Parathyroid adenoma (tissue), 2 donors: ENCODE results near the gene MATK.

Source experiments
- H2AFZ ChIP-seq: fragments of 300-600 bp; sonication (generic); one replicate; pipeline ENCODE4 v1.7.0; 2017; ENCODE audit warnings: antibody characterized with exemption, mild to moderate bottlenecking
- H3K27ac ChIP-seq: fragments of 300-600 bp; sonication (generic); one replicate; pipeline ENCODE4 v1.7.0; 2017
- H3K27me3 ChIP-seq: fragments of 300-600 bp; sonication (generic); one replicate; pipeline ENCODE4 v1.7.0; 2017; ENCODE audit warnings: low read length; ENCODE audit not compliant: control insufficient read depth, insufficient read depth
- H3K36me3 ChIP-seq: fragments of 300-600 bp; sonication (generic); one replicate; pipeline ENCODE4 v1.7.0; 2017; ENCODE audit warnings: low read length; ENCODE audit not compliant: control insufficient read depth, insufficient read depth
- H3K4me1 ChIP-seq: fragments of 300-600 bp; sonication (generic); one replicate; pipeline ENCODE4 v1.7.0; 2017; ENCODE audit warnings: control low read depth
- H3K4me2 ChIP-seq: fragments of 300-600 bp; sonication (generic); one replicate; pipeline ENCODE4 v1.7.0; 2017; ENCODE audit warnings: low read length
- H3K4me3 ChIP-seq: fragments of 300-600 bp; sonication (generic); one replicate; pipeline ENCODE4 v1.7.0; 2017; ENCODE audit warnings: low read depth, low read length
- H3K79me2 ChIP-seq: fragments of 300-600 bp; sonication (generic); one replicate; pipeline ENCODE4 v1.7.0; 2017; ENCODE audit warnings: control low read depth
- H3K9ac ChIP-seq: fragments of 300-600 bp; sonication (generic); one replicate; pipeline ENCODE4 v1.7.0; 2017; ENCODE audit warnings: mild to moderate bottlenecking
- H3K9me3 ChIP-seq: fragments of 300-600 bp; sonication (generic); one replicate; pipeline ENCODE4 v1.7.0; 2017; ENCODE audit warnings: low read length; ENCODE audit not compliant: control insufficient read depth
- CTCF ChIP-seq: fragments of 300-600 bp; sonication (generic); IDR thresholded peaks from one replicate; pipeline ENCODE4 v1.7.0; 2017; ENCODE audit warnings: antibody characterized with exemption, mild to moderate bottlenecking
- donor health status: primary hyperparathyroidism.

Gene MATK

GRCh38 chr19:3808420-3809143 is 22.4 kb upstream of the MATK start:
- Histone ChIP-seq H3K36me3 (no peaks in the 10 kb centered on the region), H3K9ac (no peak overlapping the region), H3K4me2 (no peak overlapping the region), H3K4me1 (no peaks in the 10 kb centered on the region), H3K4me3 (no peak overlapping the region), H2AFZ (no peak overlapping the region), H3K9me3 (no peaks in the 10 kb centered on the region), H3K27ac (no peak overlapping the region), H3K79me2 (no peaks in the 10 kb centered on the region), H3K27me3 (no peaks in the 10 kb centered on the region)
- no peak for TF ChIP-seq CTCF

- no peak overlapping the region for H2AFZ ChIP-seq
- no peak for TF ChIP-seq CTCF
- H3K4me2 ChIP-seq: no peak overlapping the region
- H3K9ac ChIP-seq: no peak overlapping the region
- no peaks in the 10 kb centered on the region for H3K4me1 ChIP-seq
- H3K79me2 ChIP-seq: no peaks in the 10 kb centered on the region
- no peak overlapping the region for H3K27ac ChIP-seq
- H3K36me3 ChIP-seq: no peaks in the 10 kb centered on the region
- no peaks in the 10 kb centered on the region for H3K27me3 ChIP-seq
- H3K4me3 ChIP-seq: no peak overlapping the region
- no peaks in the 10 kb centered on the region for H3K9me3 ChIP-seq
These were observed 21.6 kb upstream of the MATK start for GRCh38 chr19:3807574-3808354.

- no peaks in the 10 kb centered on the region for H3K9me3 ChIP-seq
- H3K9ac ChIP-seq: no peak overlapping the region
- no peak overlapping the region for H2AFZ ChIP-seq
- no peak overlapping the region for H3K4me2 ChIP-seq
- no peak overlapping the region for H3K4me3 ChIP-seq
- H3K36me3 ChIP-seq: no peaks in the 10 kb centered on the region
- no peaks in the 10 kb centered on the region for H3K4me1 ChIP-seq
- no peak overlapping the region for H3K27ac ChIP-seq
- no peaks in the 10 kb centered on the region for H3K79me2 ChIP-seq
- no peak for TF ChIP-seq CTCF
- no peaks in the 10 kb centered on the region for H3K27me3 ChIP-seq
These were observed 20.9 kb upstream of the MATK start for GRCh38 chr19:3807131-3807480.

- Histone ChIP-seq H3K27me3 (no peaks in the 10 kb centered on the region), H3K9me3 (no peaks in the 10 kb centered on the region), H3K9ac (no peak overlapping the region), H3K4me2 (no peak overlapping the region), H3K4me1 (no peaks in the 10 kb centered on the region), H3K27ac (no peak overlapping the region), H3K79me2 (no peaks in the 10 kb centered on the region), H2AFZ (no peak overlapping the region), H3K36me3 (no peaks in the 10 kb centered on the region), H3K4me3 (no peak overlapping the region)
- no peak for TF ChIP-seq CTCF
These were observed 19.7 kb upstream of the MATK start for GRCh38 chr19:3805859-3806258.
